Gastrocnemius medialis (tissue), 4 donors: ENCODE results near the gene CCDC39.

Experiments used
- CTCF ChIP-seq, 5 experiments: fragments of 450-650 bp in 3 of 5; fragments of 200-600 bp in 2 of 5; sonication (generic) in 2 of 5; IDR thresholded peaks in 4 of 5; conservative IDR thresholded peaks in 1 of 5; 1 replicate in 4 of 5; 2 replicates in 1 of 5; pipeline ENCODE4 v1.5.1; 2016 to 2019; ENCODE audit warnings: antibody characterized with exemption in 5 of 5, mild to moderate bottlenecking in 3 of 5, moderate library complexity in 3 of 5
- POLR2A ChIP-seq, 2 donors: fragments of 450-650 bp; IDR thresholded peaks; one replicate each; pipeline ENCODE4 v1.6.1; 2017; ENCODE audit warnings: antibody characterized with exemption in 2 of 2, mild to moderate bottlenecking in 2 of 2, moderate library complexity in 2 of 2

- TF ChIP-seq CTCF (IDR thresholded peaks at IDR 0.05 in 4 of 5, conservative IDR thresholded peaks at IDR 0.05 in 1 of 5) (no peak), POLR2A (IDR thresholded peaks at IDR 0.05) (no peak)
Observed at GRCh38 chr3:180704532-180704931, 25.2 kb upstream of the CCDC39 start.
